SHP77 (cell line): ENCODE measurements around the gene TMEM214.
"Not testable (repeated sequence)": the region's sequence is repeated elsewhere in the genome, so short reads cannot be mapped to it uniquely, and the experiment has no call there.

ENCODE experiments used
- DNase-seq, 2 experiments: peaks; one replicate each; lab custom pipeline; 2025; lab: John Stamatoyannopoulos, UW

TMEM214 gene

DNA sequence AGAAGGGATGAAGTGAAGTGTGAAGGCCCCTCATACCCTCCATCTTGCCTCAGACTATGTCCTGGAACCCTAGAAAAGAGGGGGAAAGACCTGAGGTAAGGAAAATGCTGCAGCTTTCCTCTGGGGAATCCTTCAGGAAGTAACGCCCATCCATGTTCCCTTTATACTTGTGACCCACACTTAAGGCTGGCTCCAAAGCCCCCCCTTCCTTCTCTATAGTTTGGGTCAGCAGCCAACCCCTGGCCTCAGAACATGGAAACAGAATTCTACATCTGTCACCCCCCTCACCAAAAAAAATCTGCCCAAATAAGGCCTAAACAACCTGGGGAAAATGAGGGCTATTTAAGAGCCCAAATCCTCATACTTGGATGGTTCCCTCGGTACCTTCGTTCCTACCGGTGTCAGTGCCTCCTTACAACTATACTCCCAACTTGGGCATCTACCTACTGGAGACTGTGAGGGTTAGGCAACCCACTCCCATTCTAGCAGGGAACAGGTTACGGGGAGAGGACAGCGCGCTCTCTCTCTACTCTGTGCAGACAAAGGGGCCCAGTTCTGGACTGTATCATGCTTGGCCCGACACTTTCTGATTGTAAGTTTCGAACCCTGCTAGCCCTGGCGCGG lies 38.0 kb downstream of the TMEM214 start:
- no peak for DNase-seq

DNA sequence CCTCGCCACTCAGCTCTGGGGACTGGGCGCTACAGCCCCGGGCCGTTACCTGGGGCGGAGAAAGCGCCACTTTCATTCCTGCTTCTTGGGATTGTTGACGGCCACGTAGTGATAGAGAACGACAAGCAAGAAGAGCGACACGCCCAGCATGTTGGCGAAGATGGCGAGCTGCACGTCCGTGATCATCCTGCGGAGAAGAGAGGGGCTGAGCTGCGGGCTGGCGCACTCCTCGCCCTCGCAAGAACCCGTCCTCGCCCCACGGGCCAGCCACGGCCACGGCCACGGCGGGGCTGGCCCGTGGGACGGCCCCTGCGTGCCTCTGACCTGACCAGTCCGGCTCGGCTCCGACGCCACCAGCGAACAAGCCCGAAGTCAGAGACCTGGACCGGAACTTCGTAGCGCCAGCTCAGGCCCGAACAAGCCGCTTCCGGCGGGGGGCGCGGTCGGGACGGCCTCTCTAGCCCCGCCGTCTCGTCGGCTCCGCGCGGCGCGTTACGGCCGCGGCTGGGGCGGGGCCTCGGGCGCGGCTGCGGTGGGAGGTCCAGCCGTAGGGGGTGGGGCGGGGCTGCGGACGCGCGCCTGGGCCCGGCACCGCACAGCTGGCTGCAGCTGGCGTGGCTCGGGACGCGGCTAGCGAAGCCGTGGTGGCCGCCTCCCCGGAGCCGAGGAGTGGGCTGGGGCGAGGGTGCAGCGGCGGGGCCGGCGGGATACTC lies 38.7 kb downstream of the TMEM214 start, which contains the start of gene OST4:
TSS of gene OST4 (minus strand) at position 378 of the 713 bp plus-strand sequence.
- DNase-seq, result peak; percentile 79 to 90

DNA sequence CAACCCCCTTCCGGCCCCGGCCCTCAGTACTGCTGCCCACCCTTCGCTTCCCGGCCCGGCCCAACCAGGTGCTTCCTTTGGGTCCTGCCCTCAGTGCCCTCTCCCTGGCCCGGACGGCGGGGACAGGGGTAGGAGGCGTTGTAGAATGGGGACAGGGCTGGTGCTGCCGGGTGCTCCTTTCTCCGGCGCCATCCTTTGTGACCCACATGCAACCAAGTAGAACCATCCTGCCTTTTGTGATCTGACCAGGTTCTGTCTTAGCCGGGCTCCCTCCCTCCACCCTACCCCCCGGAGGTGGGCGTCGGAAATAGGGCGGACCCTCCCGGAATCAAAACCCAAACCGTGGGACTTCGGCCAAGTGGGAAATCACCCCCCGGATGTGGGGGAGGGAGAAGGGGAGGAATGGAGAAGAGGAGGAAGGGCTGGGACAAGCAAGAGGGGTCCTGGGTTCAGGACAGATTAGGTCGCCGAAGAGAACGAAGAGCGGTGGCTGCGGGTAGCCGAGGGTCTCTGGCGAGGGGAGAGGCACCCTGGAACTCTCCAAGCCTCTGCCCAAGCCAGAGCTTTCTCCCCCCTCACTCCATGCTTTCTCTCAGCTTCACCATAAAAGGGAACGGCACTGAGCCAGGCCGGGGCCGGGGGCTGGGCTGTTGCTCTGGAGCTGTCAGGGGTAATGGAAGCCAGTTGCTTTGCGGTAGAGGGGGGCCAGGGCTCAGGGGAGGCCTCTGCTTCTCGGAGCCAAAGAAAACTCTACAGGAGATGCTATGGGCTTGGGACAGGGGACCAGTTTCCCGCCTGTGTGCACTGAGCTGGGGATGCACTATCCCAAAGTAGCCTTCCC lies 39.4 kb downstream of the TMEM214 start:
- DNase-seq, result no peak

DNA sequence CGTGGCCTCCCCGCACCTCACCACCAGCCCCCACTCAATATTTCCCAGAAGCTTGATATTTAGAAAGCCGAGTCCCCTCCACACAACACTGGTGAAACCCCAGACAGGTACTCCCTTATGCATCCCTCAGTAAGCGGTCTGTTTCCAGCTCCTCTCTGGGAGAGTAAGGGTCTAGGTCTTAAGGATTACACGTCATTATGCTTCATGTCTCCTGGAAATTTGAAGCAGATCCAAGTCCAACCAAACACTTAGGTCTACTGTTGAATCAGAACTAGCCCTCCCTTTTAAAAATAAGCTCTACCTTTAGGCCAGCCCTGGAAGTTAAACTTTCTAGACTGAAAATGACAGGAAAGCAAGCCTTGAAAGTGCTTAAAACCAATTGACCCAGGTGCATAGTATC lies 40.2 kb downstream of the TMEM214 start:
- no peak for DNase-seq

DNA sequence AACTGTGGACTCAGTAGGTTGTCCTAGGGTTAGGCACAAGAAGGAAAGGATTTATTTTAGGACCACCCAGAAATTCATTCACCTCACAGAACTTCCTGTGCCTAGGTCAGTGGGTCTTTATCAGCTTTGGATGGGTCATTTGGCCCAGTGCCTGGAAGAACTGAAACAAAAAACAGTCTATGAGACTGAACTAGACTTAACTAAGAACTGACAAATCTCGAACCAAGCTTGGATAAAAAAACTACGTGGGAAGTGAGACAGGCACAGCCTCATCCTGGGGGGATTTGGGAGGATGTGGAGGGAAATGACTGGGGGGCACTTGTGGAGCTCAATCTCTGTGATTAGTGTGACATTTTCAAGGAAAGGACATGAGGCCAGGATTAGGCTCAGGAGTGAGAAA lies 41.0 kb downstream of the TMEM214 start:
- DNase-seq, result no peak

DNA sequence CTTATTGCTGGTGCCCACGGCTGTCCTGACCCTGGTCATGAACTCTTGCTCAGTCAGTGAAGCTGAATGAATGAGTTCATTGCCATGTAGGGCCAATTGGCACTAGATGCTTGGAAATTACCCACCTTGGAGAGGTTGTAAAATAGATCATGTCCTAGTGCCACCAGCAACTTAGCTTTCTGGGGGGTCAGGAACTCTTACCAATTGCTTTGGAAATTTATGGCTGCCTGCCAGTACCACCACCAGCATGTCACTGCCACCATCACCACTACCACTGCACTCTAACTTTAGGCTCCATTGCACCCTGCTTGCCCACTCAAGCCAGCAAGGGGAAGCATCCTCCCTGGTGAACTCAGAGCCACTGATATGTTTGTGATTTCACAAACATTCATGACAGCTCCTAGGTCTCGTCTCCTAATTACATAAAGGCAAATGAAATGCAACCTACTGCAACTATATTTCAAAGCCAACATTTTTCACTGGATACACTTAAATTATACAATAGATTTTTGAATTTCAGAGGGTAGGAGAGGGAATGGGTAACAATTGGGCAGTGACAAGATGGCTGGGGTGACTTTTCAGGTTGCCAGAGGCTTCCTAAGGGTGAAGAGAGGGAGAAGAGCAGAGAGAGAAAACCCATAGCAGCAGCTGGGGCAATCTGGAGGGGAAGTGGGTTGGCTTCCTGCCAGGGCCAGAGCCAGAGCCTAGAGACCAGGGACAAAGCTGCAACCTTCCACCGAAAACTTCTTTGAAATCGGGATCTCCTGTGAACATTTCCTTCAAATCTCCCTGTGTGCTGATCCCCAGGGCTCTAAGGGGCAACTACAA lies 42.2 kb downstream of the TMEM214 start:
- DNase-seq, result peak; percentile 63 to 69

DNA sequence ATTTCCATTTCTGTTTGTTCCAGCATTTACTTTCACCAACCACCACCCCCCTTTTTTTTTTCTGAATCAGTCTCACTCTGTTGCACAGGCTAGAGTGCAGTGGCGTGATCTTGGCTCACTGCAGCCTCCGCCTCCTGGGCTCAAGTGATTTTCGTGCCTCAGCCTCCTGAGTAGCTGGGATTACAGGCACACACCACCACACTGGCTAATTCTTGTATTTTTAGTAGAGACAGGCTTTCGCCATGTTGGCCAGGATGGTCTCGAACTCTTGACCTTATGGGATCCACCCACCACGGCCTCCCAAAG lies 42.8 kb downstream of the TMEM214 start:
- DNase-seq, result not testable (repeated sequence)

DNA sequence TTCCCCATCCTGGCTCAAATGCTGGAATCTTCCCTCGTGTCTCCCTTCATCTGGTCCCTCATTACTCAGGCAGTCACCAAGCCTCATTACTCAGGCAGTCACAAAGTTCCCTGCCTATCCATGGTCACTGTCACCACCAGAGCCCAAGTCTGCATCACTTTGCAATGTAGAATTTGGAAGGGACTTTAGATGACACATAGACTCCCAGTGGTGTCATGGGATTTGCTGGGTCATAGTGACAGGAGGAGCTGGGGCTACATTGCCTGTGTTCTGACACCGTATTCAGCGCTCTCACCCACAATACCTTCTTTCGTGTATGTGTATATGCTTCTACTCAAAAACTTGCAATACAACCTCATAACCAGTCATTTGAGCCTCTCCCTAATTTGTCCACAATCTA lies 43.6 kb downstream of the TMEM214 start:
- DNase-seq, result no peak

DNA sequence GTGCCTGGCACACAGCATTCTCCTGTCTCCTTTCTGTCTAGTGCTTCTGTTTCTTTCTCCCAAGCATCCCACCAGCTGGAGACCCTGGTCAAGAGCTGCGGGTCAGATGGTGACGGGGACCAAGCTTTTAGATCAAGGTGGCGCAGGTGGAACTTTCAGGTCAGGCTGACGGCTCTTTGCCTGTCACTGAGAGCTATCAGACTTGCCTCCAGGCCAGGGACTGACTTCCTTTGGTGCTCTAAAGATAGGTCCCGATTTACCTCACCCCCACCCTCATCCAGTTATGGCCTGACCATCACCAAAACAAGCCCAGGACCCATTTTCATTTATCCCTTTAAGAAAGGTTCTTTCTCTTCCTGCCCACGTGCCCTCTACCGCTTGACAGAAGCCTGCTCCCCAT lies 44.5 kb downstream of the TMEM214 start:
- DNase-seq, result no peak

DNA sequence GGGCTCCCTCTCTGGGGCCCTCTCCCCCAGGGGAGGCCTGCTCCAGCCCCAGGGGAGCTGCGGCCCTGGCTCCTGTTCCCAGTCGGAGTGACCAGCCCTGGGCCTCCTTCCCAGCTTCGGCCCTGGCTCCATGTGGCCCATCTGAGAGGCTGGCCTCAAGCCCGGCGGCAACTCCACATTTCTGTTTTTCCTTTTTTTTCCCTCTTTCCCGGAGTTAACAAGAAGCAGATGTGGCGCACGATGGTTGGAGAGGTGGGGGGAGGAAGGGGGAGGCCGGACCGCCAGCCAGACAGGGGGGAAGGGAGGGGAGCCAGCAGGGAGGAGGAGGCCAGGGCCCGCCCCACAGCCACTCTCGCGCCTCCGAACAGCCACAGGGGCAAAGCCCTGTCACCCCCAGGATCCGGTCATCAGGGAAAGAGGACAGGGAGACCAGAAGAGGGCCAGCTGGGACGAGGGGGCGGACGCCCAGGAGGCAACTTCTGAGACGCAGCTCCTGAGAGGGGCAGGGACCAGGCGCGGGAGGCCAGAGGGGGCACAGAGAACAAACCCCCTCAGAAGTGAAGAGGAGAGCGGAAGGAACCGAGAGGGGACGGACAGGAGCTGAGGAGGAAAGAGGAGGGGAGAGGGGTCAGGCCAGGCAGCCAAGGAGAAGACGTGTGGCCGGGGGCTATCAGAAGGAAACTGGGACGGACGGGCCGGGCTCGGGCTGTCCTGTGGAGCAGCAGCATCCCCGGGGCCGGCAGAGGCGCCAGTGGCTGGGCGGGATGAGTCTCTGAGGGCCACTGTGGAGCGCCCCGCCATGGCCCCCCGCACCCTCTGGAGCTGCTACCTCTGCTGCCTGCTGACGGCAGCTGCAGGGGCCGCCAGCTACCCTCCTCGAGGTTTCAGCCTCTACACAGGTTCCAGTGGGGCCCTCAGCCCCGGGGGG lies 45.8 kb downstream of the TMEM214 start, which contains the start of gene EMILIN1:
TSS of gene EMILIN1 (plus strand) at position 349 of the 928 bp plus-strand sequence. CDS start at position 800, 451 bp downstream.
- no peak for DNase-seq

DNA sequence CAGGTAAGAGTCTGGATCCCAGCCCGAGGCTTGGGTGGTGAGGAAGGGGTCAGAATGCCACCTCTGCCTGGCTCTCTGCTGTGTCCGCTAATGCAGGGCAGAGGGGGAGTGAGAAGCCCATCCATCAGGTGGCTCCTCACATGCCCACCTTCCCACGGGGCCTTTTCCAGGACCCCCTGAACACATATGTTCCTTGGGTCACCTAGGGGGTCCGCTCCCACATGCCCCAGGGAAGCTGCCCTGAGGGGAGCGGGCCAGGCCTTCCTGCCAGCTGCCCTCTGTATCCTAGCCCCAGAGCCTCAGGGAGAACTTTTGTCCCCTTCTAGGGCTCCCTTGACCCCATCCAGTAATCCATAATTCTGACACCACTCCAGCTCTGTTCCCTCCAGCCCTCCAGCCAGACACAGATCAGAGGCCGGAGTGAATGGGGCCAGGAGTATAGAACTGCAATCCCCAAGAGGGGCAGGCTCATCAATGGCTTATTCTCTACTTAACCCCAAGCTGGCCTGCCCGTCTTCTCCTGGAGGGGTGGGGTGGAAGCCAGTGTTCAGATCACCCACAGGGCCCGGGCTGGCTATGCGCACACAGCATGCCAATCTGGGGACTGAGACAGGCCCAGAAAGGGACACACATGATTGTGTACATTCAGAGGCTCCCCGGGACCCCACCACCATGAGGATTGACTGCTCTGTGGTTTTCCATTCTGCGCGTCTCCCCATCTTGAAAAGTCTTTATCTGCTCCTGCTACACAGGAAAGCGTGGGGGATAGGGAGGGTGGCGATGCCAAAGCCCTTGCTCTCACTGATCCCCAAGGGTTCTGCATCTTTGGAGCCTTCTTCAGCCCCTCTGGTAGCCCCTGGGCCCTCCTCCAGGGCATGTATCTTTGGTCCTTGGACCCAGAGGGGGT lies 46.7 kb downstream of the TMEM214 start:
- no peak for DNase-seq

DNA sequence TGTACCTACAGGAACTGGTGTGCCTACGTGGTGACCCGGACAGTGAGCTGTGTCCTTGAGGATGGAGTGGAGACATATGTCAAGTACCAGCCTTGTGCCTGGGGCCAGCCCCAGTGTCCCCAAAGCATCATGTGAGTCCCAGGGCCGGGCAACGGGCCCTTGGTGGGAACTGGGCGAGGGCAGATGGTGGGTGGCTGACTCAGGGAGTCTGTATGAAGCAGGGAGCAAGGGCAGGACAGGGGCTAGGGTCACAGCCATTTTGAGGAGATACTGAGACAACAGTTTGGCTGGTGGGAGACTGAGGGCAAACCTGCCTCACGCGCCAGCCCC lies 47.3 kb downstream of the TMEM214 start:
- DNase-seq, result no peak

DNA sequence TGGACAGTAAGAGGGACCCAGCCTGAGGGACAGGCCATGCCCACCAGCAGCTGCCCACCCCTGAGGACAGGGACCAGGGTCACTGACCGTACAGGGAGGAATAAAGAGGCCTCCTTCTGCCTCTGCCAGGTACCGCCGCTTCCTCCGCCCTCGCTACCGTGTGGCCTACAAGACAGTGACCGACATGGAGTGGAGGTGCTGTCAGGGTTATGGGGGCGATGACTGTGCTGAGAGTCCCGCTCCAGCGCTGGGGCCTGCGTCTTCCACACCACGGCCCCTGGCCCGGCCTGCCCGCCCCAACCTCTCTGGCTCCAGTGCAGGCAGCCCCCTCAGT lies 47.8 kb downstream of the TMEM214 start:
- DNase-seq, result no peak

DNA sequence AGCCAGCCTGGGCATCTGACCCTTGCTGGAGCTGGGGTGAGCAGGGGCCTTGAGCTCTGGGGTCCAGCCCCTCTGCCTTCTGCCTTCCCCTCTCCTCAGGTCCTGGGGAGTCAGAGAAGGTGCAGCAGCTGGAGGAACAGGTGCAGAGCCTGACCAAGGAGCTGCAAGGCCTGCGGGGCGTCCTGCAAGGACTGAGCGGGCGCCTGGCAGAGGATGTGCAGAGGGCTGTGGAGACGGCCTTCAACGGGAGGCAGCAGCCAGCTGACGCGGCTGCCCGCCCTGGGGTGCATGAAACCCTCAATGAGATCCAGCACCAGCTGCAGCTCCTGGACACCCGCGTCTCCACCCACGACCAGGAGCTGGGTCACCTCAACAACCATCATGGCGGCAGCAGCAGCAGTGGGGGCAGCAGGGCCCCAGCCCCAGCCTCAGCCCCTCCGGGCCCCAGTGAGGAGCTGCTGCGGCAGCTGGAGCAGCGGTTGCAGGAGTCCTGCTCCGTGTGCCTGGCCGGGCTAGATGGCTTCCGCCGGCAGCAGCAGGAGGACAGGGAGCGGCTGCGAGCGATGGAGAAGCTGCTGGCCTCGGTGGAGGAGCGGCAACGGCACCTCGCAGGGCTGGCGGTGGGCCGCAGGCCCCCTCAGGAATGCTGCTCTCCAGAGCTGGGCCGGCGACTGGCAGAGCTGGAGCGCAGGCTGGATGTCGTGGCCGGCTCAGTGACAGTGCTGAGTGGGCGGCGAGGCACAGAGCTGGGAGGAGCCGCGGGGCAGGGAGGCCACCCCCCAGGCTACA lies 49.4 kb downstream of the TMEM214 start:
- no peak for DNase-seq

DNA sequence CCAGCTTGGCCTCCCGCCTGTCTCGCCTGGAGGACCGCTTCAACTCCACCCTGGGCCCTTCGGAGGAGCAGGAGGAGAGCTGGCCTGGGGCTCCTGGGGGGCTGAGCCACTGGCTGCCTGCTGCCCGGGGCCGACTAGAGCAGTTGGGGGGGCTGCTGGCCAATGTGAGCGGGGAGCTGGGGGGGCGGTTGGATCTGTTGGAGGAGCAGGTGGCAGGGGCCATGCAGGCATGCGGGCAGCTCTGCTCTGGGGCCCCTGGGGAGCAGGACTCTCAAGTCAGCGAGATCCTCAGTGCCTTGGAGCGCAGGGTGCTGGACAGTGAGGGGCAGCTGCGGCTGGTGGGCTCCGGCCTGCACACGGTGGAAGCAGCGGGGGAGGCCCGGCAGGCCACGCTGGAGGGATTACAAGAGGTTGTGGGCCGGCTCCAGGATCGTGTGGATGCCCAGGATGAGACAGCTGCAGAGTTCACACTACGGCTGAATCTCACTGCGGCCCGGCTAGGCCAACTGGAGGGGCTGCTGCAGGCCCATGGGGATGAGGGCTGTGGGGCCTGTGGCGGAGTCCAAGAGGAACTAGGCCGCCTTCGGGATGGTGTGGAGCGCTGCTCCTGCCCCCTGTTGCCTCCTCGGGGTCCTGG lies 50.1 kb downstream of the TMEM214 start:
- no peak for DNase-seq

DNA sequence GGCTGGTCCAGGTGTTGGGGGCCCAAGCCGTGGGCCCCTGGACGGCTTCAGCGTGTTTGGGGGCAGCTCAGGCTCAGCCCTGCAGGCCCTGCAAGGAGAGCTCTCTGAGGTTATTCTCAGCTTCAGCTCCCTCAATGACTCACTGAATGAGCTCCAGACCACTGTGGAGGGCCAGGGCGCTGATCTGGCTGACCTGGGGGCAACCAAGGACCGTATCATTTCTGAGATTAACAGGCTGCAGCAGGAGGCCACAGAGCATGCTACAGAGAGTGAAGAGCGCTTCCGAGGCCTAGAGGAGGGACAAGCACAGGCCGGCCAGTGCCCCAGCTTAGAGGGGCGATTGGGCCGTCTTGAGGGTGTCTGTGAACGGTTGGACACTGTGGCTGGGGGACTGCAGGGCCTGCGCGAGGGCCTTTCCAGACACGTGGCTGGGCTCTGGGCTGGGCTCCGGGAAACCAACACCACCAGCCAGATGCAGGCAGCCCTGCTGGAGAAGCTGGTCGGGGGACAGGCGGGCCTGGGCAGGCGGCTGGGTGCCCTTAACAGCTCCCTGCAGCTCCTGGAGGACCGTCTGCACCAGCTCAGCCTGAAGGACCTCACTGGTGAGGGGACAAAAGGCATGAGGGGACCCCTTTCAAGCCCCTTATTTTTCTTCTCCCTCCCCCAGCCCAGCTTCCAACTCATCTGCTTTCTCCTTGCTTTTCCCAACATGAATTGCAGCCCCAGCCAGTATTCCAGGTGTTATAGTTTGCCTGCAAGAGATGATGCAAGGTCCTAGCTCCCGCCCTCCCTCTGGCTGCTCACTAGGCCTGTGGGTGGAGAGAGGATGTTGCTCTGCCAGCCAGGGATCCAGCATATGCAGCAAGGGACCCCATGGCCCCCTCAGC lies 50.9 kb downstream of the TMEM214 start:
- DNase-seq, result peak in 1 of 2 experiments; percentile 40

DNA sequence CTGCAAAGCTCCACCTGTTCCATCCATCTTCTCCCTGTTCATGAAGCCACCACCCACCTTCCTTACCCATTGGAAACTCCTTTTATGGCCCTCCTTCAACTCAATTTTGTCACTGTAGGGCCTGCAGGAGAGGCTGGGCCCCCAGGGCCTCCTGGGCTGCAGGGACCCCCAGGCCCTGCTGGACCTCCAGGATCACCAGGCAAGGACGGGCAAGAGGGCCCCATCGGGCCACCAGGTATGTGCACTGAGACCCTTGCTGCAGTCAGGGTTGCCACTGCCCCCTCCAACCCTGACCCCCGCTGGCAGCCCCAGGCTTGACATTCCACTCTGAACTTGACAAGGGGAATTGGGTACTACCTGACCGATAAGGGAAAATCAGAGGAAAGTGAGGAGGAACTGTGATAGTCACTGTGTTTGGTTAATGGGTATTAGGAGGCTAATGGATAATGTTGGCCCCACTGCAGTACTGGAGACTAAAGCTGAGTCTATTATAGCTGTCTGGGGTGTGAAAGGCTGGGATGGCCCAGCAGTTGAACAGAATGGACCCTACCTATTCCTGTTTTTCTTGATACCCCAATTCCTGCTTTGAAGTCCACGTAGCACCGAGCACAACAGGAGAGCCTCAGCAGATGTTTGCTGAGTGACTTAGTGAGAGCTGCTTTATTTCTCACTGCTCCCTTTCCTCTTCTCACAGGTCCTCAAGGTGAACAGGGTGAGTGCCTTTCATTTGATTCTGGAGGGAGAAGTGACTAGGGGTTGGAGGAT lies 51.7 kb downstream of the TMEM214 start:
- no peak for DNase-seq
